ENCODE results near the gene CC2D2B.
"Not testable (repeated sequence)": the region's sequence is repeated elsewhere in the genome, so short reads cannot be mapped to it uniquely, and the experiment has no call there.

CC2D2B gene

GRCh38 chr10:95987685-95988426 lies 80.1 kb downstream of the CC2D2B start:
- Histone ChIP-seq H3K36me3 (no peaks in the 10 kb centered on the region), H3K4me1 (no peaks in the 10 kb centered on the region), H3K27me3 (no peaks in the 10 kb centered on the region), H3K9me3 (no peaks in the 10 kb centered on the region), H3K27ac (no peak overlapping the region), H3K4me3 (no peak overlapping the region)
- no peak for TF ChIP-seq CTCF (IDR thresholded peaks at IDR 0.05)
- intact Hi-C loops (cut with DNase I; ENCODE audit: low total_unique reads), result no loop called here
- DNase-seq, result no peak

GRCh38 chr10:95988702-95989101 lies 80.9 kb downstream of the CC2D2B start:
- TF ChIP-seq CTCF (IDR thresholded peaks at IDR 0.05), result no peak
- Histone ChIP-seq H3K27me3 (no peaks in the 10 kb centered on the region), H3K4me3 (no peak overlapping the region), H3K27ac (no peak overlapping the region), H3K9me3 (no peaks in the 10 kb centered on the region), H3K4me1 (no peaks in the 10 kb centered on the region), H3K36me3 (no peaks in the 10 kb centered on the region)
- intact Hi-C loops (cut with DNase I; ENCODE audit: low total_unique reads), result no loop called here
- DNase-seq, result no peak

DNA sequence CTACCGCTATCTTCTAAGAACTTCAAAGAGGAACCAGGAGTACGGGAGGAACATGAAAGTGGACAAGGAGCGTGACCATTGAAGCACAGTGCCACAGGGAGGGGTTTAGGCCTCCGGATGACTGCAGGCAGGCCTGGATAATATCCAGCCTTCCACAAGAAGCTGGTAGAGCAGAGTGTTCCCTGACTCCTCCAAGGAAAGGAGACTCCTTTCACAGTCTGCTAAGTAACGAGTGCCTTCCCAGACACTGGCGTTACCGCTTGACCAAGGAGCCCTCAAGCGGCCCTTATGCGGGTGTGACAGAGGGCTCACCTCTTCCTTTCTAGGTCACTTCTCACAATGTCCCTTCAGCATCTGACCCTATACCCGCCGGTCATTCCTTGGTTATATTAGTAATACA lies 86.6 kb downstream of the CC2D2B start:
- H3K27me3 ChIP-seq; DNase-seq; H3K4me1 ChIP-seq; H3K4me3 ChIP-seq; intact Hi-C loops (cut with DNase I; ENCODE audit: low total_unique reads); H3K9me3 ChIP-seq; H3K36me3 ChIP-seq; H3K27ac ChIP-seq: not testable (repeated sequence)

DNA sequence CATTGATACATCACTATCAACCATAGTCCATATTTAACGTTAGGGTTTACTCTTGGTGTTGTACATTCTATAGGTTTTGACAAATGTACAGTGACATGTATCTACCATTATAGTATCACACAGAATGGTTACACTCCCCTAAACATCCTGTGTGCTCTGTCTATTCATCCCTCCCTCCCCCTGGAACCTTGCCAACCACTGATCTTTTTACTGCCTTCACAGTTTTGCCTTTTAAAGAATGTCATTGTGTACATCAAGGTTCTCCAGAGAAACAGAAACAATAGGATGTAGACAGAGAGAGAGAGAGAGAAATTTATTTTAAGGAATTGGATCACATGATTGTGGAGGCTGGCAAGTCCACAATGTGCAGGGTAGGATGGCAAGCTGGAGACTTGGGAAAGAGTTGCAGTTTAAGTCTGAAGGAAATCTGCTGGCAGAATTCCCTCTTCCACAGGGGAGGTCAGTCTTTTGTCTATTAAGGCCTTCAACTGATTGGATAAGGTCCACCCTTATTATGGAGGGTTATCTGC lies 90.5 kb downstream of the CC2D2B start:
- Histone ChIP-seq H3K36me3 (peaks cover 0 to 3% (median 0%) of the 10 kb centered on the region in 3 donors), H3K9me3 (no peaks in the 10 kb centered on the region), H3K27ac (no peak overlapping the region), H3K4me3 (no peak overlapping the region), H3K4me1 (no peaks in the 10 kb centered on the region), H3K27me3 (no peaks in the 10 kb centered on the region)
- intact Hi-C loops (cut with DNase I; ENCODE audit: low total_unique reads), result no loop called here
- TF ChIP-seq CTCF (IDR thresholded peaks at IDR 0.05), result no peak
- no peak for DNase-seq

GRCh38 chr10:96013956-96014355 lies 106.2 kb downstream of the CC2D2B start:
- intact Hi-C loops (cut with DNase I; ENCODE audit: low total_unique reads), result no loop called here
- H3K36me3 ChIP-seq, result no peaks in the 10 kb centered on the region
- H3K4me3 ChIP-seq, result no peak overlapping the region
- no peaks in the 10 kb centered on the region for H3K27me3 ChIP-seq
- no peak for TF ChIP-seq CTCF (IDR thresholded peaks at IDR 0.05)
- H3K4me1 ChIP-seq, result peaks cover 0 to 3% (median 0%) of the 10 kb centered on the region in 4 donors
- H3K27ac ChIP-seq, result no peak overlapping the region
- DNase-seq, result no peak
- H3K9me3 ChIP-seq, result no peaks in the 10 kb centered on the region

- Histone ChIP-seq H3K27ac (no peak overlapping the region), H3K9me3 (no peaks in the 10 kb centered on the region), H3K4me1 (peaks cover 0 to 3% (median 0%) of the 10 kb centered on the region in 4 donors), H3K27me3 (no peaks in the 10 kb centered on the region), H3K4me3 (no peak overlapping the region), H3K36me3 (no peaks in the 10 kb centered on the region)
- no peak for DNase-seq
- no peak for TF ChIP-seq CTCF (IDR thresholded peaks at IDR 0.05)
- intact Hi-C loops (cut with DNase I; ENCODE audit: low total_unique reads), result loop anchor here (5.0 kb wide), 1 partner anchor 278 kb away; no protein-coding TSS in a partner anchor
These were observed 106.8 kb downstream of the CC2D2B start for GRCh38 chr10:96014473-96015102.

Measured in tibial artery (tissue), 4 donors.